ENCODE measurements around the gene IPO13.

IPO13 gene

DNA sequence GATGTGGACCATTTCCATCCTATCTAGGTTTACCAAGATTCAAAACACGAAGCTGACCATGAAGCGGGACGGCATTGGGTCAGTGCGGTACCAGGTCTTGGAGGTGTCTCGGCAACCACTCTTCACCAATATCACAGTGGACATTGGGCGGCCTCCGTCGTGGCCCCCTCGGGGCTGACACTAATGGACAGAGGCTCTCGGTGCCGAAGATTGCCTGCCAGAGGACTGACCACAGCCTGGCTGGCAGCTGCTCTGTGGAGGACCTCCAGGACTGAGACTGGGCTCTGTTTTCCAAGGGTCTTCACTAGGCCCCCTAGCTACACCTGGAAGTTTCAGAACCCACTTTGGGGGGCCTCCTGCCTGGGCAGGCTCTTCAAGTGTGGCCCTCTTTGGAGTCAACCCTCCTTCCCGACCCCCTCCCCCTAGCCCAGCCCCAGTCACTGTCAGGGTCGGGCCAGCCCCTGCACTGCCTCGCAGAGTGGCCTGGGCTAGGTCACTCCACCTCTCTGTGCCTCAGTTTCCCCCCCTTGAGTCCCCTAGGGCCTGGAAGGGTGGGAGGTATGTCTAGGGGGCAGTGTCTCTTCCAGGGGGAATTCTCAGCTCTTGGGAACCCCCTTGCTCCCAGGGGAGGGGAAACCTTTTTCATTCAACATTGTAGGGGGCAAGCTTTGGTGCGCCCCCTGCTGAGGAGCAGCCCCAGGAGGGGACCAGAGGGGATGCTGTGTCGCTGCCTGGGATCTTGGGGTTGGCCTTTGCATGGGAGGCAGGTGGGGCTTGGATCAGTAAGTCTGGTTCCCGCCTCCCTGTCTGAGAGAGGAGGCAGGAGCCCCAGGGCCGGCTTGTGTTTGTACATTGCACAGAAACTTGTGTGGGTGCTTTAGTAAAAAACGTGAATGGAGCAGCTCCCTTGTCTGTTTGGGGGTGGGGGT lies 43.8 kb downstream of the IPO13 start:
- no peak for DNase-seq

DNA sequence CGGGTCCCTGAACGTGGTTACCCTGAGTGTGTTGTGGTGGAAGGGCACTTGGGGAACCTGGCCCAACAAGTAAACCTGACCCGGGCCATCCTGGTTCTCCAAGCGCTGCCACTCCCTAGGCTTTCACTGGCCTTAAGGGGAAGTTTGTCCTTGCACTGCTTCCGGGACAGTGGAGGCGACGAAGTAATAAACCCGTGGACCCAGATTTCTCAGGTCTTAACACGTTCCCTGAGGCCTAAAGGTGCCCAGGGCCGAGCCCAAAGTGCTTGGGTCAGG lies 44.4 kb downstream of the IPO13 start:
- DNase-seq, result no peak

DNA sequence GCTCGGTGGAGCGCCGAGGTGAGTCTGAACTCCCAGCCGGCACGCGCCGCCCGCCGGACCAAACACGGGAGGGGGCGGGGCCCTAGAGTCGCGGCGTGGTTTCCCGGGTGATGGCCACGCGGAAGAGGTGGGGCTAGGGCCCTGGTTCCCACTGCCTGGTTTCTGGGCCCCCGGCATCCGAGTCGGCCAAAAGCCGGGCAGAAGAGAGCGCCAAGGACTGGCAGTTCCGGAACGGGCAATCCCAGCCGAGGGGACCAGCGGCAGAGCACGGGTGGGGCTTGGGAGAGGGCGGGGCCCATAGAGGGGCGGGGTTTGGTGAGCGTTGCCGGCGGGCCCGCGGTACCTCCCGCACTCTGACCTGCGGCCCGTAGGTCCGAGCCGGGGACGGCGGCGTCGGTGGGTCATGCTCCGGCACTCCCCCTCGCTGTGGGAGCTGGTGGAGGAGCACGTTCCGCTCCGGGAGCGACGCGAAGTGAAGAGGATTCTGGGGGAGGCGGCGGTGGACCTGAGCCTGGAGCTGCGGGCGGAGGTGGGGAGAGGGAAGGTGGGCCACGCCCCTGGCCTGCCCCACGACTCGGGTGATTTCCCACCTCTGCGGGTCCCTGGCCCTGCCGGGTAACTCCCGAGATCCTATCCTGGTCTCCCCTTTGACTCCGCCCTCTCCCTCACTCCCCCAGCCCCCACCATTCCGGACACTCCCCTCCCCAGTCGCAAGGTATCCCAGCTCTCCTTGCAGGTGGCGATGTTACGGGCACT lies 44.9 kb downstream of the IPO13 start, which contains the start of gene CCDC24:
TSS of gene CCDC24 (plus strand) at position 124 of the 756 bp plus-strand sequence. CDS start at position 404, 280 bp downstream.
- DNase-seq, result peak in 1 of 2 experiments; percentile 80

DNA sequence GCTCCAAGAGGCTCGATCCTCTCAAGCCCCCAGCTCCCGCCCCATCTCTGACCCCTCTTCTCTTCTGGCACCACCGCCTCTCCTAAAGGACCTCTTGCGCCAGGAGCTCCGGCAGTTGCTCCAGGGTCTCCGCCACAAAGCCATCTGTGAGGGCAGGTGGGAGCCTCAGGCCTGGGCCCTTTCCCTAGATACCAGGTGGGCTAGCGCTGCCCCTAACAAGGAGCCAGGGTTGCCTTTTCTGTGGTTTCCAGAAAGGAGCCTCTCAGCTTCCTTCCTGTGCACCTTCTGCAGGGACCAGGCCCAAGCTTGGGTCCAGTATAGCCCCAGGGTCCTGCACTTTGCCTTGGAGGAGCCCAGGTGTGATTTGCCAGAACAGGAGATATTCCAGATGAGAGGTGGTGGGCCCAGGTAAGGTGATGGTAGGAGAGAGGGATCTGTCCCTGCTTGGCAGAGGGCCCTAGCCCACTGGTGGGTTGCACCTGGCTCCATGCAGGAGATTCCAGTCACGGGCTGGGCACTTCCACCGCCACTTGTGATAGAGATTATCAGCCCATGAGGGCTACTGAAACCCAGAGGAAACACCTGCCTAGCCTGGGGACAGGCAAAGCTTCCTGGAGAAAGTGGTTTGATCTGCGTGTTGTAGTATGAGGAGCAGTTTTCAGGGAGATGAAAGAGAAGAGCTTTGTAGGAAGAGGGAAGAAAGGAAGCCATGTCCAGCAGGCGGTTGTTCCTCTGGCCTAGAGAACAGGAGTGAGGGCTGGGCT lies 45.7 kb downstream of the IPO13 start:
- no peak for DNase-seq

DNA sequence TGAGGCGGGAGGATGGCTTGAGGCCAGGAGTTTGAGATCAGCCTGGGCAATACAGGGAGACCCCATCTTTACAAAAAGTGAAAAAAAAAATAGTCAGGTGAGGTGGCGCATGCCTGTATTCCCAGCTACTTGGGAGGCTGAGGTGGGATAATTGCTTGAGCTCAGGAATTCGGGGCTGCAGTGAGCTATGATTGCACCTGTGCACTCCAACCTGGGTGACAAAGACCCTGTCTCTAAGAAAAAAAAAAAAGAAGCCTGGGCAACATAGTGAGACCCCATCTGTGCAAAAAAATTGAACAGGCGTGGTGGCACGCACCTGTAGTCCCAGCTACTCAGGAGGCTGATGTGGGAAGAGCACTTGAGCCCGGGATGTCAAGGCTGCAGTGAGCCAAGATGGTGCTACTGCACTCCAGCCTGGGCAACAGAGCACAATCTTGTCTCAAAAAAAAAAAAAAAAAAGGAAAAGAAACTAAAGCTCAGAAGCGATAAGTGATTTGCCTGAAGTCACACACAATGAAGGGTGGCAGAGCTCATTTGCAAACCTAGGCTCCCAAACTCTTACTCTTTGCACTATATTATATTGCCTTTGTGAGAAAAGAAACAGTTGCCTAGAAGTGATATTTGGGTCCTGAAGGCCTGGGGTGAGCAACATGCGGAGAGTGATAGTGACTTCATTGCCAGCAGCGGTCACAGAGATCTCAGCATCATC lies 46.6 kb downstream of the IPO13 start:
- DNase-seq, result no peak

DNA sequence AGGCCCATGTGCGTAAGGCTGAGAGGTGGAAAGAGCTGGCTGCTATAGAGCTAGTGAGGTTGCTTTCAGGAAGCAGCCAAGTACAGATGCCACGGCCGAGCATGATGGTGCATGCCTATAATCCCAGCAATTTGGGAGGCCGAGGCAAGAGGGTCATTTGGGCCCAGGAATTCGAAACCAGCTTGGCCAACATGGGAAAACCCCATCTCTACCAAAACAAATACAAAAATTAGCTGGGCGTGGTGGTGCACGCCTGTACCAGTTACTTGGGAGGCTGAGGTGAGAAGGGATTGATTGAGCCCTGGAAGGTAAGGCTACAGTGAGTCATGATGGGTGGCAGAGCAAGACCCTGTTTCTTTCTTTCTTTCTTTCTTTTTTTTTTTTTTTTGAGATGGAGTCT lies 47.3 kb downstream of the IPO13 start:
- no peak for DNase-seq

DNA sequence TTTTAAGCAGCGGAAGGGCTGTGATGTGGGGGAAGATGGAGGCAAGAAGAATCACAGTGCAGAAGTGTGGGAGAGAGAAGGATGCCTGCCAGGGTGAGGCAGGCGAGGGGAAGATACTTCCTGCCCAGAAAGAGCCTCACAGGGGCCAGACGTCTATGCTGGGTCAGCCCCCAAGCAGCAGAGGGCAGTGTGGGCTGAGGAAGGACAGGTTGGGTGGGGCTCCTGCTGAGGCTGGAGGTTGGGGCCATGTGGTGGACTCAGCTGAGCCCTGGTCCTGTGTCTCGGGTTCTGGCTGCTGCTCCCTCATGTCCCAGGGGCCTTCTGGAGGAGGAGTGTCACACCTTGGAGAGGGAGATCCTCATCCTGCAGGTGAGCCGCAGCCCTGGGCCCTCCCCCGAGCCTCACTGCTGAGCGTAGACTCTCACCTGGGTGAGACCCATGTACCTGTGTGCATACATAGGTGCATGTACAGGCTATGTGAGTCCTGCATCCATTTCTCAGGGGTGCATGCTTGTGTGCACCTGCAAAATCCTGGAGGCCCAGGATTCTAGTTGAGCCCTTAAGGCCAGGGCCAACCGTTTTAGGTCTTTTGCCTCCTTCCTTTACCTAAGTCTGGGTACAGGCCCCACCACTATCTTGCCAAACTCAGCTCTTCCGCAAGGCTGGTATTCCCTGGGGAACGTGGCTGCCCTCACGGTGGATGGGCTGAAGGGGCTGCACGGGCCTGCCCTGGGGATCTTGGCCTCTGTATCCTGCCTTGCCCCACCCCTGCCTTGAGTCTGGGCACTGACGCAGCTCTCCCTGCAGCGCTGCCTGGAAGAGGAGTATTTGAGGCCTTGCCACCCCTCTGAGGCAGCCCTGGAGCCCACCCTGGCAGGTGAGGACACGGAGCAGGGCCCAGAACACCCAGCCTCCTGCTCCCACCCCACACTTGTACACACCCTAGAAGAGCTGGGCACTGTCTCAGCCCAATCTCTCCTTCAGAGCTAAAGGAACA lies 48.3 kb downstream of the IPO13 start:
- no peak for DNase-seq

DNA sequence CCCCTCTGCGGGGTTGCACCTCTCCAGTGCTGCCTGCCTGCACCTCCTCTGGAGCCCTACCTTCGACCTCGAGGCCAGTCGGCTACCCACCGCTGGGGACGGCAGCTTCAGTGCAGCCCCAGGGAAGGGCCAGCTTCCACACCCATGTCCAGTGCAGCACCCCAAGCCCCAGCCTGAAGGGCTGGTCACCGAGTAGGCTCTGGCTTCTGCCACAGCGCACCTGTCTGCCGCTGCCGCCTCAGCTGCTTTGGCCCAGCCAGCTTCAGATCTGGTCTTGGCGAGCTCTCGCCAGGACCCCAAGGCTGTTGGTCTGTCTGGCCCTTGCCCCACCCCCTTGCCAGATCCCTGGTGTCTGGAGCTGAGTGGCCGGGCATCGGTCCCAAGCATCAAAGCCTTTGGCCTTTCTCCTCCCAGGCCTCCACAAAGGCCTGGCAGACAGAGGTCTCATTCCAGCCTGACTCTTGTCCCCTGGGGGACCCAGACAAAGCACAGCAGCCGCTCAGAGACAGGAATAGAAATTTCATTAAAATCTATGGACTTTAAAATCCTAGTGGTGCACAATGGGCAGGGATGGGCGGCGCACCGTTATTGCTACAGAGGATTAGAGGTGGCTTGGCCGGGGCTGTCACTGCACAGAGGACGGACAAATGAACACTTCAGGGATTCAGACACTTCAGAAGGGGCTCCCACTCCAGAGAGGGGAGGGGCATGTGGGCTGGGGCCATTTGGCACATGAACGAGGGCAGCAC lies 49.4 kb downstream of the IPO13 start:
- DNase-seq, result no peak

DNA sequence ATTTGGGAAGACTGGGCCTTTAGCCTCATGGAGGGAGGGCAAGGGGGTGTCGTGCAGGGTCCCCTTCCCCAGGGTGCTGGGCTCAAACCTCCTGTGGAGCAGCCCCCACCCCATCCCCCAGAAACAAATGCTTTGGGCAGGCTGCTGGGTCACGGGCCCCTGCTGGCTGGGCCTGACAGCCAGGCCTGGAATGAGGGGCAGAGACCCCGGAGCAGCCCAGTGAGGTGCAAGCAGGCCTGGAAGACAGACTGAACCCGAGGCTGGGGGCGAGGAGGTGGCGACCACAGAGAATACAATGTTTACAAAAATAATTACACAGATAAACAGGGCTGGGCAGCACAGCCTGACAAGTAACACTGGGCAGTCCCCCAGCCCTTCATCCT lies 50.0 kb downstream of the IPO13 start:
- no peak for DNase-seq

DNA sequence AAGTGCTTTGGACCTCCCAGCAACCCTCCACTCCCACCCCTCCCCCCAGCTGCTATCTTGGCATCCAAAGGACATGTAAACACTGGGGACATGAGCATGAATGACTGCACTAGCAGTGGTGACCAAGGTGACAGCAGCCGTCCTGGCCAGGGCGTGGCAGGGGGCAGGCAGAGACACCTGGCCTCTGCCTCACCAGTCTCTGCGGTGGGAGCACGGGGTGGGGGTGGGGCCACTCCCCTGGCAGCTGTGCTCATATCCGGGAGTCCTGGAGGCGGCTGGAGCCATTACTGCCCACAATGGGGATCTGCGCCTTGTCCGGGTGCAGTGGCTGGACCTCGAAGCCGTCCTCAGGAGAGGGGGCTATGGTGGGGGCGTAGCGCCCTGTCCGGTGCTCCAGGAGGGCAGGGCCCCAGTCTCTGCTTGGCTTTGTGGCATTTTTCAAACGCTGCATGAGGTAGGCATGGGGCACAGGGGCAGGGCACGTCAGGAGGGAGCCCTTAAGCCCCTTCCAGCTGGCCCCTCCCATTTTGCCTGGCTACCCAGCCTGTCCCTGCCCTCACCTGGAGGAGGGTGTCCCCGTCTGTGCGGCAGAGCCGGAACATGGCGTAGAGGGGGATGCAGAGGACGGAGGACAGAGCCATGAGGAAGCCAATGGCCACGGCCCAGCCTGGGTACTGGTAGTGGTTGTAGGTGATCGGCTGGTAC lies 50.7 kb downstream of the IPO13 start:
- DNase-seq, result no peak

DNA sequence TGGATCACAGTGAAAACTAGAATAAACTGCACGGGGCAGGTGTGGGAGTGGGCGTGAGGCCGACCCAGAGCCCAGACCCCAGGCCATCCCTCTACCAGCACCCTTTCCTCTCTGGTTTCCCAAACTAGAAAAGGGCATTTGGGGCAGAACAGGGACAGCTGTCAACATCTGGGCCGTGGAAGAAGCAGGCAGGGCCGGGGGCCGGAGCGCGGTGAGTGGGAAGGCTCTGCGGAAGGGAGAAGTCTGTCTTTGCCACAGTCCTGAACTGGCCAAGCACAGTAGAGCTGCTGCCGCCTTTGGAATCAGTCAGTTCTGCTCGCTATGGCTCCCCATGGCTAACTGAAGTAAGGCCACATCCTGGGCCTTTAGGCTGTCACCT lies 51.2 kb downstream of the IPO13 start:
- no peak for DNase-seq

DNA sequence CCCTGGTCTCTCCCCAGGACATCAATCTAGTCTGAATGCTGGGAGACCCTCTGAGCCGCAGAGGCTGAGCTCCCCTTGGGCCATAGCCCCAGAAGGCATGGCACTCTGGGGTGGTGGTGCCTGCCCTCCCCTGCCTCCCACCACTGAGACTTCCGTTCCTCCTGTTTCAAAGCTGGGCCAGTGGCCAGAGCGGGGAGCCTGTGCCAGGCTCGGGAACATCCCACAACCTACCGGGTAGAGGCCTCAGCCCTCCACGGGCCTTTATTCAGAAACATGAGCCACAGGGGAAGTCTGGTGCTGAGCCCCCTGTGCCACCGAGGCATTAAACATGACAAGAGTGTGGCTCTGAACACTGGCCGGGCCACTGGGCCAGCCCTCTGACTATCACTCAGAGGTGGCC lies 52.7 kb downstream of the IPO13 start:
- DNase-seq, result peak in 1 of 2 experiments; percentile 23

DNA sequence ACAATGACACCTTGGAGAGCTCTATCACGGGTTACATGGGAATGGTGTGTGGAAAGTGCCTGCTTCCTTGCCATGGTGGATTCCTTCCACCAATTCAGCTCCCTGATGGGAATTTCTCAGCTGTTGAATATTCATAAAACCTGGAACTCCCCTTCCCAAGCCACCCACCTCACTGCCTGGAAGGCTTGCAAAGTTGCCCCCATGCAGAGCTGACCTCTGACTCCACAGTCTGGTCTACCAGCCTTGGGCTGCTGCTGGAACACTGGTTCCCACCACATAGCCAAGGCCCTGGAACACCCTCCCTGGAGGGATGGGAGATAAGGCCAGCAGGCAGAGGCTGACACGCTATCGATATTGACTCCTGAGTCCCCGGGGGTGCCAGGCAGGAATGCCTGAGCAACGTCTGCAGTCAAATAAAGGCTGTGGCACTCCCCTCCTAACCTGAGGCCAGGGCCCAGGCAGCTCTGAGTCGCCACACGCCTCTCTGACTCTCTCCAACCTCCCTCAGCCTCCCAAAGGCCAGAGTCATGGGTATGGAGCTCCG lies 53.4 kb downstream of the IPO13 start:
- no peak for DNase-seq

DNA sequence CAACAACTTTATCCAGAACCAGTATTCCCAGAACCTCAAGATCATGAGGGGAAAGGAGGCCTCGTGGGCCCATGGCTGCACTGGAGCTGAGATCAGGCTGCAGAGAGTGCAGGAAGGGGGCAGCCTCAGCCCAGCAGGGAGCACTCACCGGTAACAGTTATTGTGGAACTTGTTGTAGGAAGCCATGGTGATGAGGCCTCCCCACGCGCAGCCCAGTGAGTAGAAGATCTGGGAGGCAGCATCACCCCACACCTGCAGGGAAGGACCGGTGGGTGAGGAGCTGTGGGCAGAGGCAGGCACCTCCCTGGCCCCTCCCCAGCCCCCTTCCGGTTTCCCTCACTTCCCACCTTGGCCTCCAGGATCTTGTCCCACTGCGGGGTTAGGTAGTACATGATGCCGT lies 55.4 kb downstream of the IPO13 start:
- no peak for DNase-seq

DNA sequence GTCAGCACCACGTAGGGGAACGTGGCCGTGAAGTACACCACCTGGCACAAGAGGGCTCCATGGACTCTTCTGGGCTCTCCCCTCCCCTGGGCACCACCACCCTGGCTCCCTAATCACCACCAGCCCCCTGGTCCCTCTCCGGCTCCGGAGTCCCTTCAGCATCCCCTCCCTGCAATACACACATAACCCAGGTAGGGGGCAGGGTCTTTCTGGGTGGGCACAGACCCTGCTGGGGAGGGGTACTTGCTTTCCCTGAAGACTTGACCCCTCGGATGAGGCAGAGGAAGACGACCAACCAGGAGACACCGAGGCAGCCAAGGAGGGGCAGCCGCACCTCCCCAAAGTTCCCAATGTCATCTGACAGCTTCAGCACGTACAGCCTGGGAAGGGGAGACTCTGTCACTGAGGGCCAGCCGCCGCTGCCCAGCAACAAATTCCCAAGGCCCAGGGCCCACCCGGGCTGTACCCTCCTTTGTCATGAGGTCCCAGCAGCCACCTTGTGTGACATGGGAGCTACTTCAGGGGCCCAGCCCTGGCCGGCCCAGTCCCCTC lies 55.9 kb downstream of the IPO13 start:
- no peak for DNase-seq

DNA sequence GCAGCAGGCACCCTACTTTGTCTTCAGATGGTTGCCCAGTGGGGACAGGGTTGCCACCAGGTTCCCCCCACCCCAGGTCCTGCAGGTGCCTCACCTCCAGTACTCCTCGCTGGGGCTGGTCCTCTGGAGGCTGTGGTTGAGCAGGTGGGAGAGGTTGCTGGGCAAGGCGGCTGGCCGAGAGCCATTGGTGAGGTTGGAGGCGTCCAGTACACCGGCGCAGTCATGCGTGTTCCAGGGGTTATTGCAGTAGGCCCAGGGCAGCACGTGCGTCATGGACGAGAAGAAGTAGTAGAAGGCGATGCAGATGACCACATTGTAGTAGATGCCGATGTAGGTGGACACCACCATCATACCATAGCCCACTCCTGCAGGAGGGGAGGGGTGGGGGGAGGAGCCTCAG lies 61.5 kb downstream of the IPO13 start:
- no peak for DNase-seq

DNA sequence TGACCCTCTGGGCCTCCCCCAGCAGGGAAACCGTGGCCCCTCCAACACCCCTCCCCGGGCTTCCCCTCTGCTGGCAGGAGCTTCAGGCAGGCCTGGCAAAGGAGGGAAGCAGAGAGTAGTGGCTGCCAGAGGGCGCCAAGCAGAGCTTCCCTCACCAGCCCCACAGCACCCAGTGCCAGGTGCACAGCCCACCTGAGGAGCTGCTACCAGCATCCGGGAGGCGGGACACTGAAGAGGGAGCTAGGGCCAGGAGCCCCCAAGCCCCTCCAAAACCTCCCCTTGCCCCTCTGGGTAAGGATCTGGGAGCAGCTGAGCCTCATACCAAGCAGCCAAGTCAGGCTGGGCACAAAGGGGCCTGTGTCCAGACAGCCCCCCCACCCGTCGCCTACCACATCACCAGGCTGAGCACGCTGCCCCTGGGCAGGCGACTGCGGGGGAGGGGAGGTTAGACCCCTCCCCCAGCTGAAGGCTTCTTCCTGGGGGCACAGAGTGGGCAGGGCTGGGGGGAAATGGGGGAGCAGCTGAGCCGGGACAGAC lies 64.3 kb downstream of the IPO13 start:
- DNase-seq, result no peak

DNA sequence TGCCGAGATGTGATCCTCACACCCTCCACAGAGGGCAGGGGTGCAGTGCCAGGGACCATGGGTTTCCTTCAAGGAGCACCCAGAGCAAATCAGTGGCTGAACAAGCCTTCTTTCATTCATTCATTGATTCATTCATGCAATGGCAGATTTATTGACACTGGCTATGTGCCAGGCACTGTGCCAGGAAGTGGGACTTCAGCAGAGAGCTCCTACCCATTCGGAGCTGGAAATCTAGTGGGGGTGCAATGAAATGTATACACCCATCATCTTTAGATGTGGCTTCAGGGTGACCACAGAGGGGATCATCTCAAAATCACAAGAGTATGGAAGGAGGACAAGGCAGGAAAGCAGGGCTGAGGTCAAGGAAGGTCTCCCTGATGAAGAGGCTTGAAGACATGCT lies 65.7 kb downstream of the IPO13 start:
- DNase-seq, result peak in 1 of 2 experiments; percentile 42

DNA sequence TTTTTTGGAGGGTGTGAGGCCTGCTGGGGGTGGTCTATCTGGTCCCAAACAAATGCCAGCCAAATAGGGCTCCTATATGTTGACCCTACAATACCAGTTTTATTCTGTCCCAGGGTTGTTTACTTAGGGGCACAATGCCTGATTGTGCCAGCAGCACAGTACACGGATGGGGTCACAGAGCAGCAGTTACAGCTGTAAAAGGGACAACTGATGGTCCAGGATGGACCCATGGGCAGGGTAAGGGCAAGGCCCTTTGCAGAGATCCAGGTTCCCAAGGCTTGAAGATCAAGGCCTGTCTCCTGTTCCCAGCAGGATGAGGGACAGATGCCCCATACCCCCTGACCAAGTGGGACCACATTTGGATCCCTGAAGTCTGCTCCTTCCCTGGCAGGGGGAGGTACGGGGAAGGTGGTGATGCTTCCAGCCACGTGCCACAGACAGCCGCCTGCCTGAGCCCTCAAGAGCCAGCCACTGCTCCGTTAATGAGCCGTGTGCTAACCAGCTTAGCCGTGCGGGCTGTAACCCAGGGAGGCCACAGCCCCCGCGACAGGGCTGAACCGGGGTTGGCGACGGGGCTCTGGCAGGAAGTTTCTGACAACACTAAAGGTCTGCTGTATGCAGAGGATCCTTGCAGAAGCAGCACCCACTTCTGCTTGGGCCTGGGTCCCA lies 66.3 kb downstream of the IPO13 start:
- DNase-seq, result peak; percentile 31 to 69
